Heart left ventricle (tissue), 13 donors: Measurements from ENCODE around the gene ZNF628.

Experiments
- CTCF ChIP-seq, 12 donors: fragments of 200-600 bp; sonication (generic) in 4 of 12; IDR thresholded peaks; one replicate each; pipeline versions ENCODE4 v1.5.0 to v1.8.0; 2018 to 2022; ENCODE audit warnings: antibody characterized with exemption in 12 of 12, mild to moderate bottlenecking in 5 of 12
- POLR2A ChIP-seq, 2 donors: fragments of 450-650 bp; IDR thresholded peaks; one replicate each; pipeline ENCODE4 v1.6.1; 2017; ENCODE audit warnings: antibody characterized with exemption in 2 of 2, mild to moderate bottlenecking in 2 of 2, moderate library complexity in 2 of 2
- donor health status: ischemic (EF 13 %, LVEDD 7.1; RV severe dilation, severe dysfunction).
- donor health status: DM: no; HTN: yes; CAD: no.
- donor health status: DM: no; HTN: no; CAD: no.
- donor health status: ischemic (EF 25% LVEDD 6.9; RV normal size, moderate dysfunction).
- donor health status: ischemic (EF 25% LVEDD 5.7; RV mildly dilated, moderate dysfunction).
- donor health status: ischemic (EF 35%, LVEDD 5.7; RV mildly dilated, moderate dysfunction).
- donor health status: nonischemic (EF 11% LVEDD 7.7; RV severe dilation, severe dysfunction).
- donor health status: DM: yes; HTN: yes; CAD: no.
- donor health status: PGD.
- donor health status: ischemic (EF 29% LVEDD 5.4; RV normal size, mild dysfunction).
- donor health status: nonischemic (EF 23%, LVEDD 6.1; RV moderate dilation, normal function).

- TF ChIP-seq CTCF (IDR thresholded peaks at IDR 0.05) (no peak), POLR2A (IDR thresholded peaks at IDR 0.05) (no peak)
Measured at GRCh38 chr19:55530996-55531395, 54.6 kb downstream of the ZNF628 start.
